ENCODE data around the gene CD164. TPM values are rescaled to one million over a fixed set of nuclear protein-coding genes. Genes with fewer than 3 reads are reported as not detected.

The CD164 gene
- polyA plus RNA-seq, 1 of the 3 experiments (the other 2 are of a cell fraction): 83.4 TPM

DNA sequence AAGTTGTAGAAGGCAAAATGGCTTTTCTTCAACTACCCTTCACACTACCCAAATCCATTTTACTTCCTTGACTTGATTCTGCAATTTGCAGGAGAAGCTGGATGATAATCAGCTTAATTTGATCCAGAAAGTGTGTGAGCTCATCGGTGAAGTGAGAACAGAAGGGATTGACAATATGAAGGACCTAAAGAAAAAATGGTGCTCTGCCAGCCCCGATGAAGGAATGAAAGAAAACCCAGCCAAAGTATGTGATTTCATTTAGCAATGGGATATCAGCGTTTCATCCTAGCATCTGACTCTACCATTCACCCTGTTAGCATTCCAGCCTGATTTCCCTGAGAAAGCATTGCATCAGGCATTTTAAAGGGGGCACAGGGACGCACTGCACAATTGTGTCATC lies 41.5 kb downstream of the CD164 start:
- 85% methylated on average over 4 of the region's 4 CpGs for WGBS (ENCODE audit: low lambda C conversion rate)
- Histone ChIP-seq H3K9me3 (no peaks in the 10 kb centered on the region), H3K9me2 (no peaks in the 10 kb centered on the region), H3K9ac (no peak overlapping the region), H4K20me1 (ENCODE audit: insufficient read depth) (no peaks in the 10 kb centered on the region), H3K27ac (ENCODE audit: low read depth in 2 of 2, low read length in 1 of 2) (no peak overlapping the region), H3K36me3 (replicated peaks in 1 of 2; ENCODE audit: control insufficient read depth in 1 of 2, insufficient read depth in 2 of 2, low read length in 1 of 2) (no peaks in the 10 kb centered on the region), H2AFZ (ENCODE audit: low read depth) (no peak overlapping the region), H3K4me2 (no peak overlapping the region), H3K27me3 (ENCODE audit: insufficient read depth) (no peaks in the 10 kb centered on the region), H3K4me3 (ENCODE audit: low read depth in 2 of 2, low read length in 1 of 2) (no peak overlapping the region), H3K79me2 (ENCODE audit: insufficient read depth) (no peaks in the 10 kb centered on the region), H3K4me1 (ENCODE audit: control insufficient read depth in 1 of 2, insufficient read depth in 2 of 2, low read depth in 1 of 2, low read length in 1 of 2) (peaks cover 0 to 18% of the 10 kb centered on the region in 2 experiments; a peak in 1 of 4 replicates), H3F3A (replicated peaks; ENCODE audit: insufficient read depth) (no peaks in the 10 kb centered on the region)
- no peak for TF ChIP-seq GABPA (IDR thresholded peaks at IDR 0.05; ENCODE audit: low read depth)
- TF ChIP-seq GATA2 (CRISPR knock-in tag; IDR thresholded peaks at IDR 0.05): no peak
- TF ChIP-seq SMC3 (IDR thresholded peaks at IDR 0.05; ENCODE audit: low read depth, low read length): no peak
- TF ChIP-seq RCOR1 (IDR thresholded peaks at IDR 0.05; ENCODE audit: low read length): no peak
- TF ChIP-seq CHD2 (IDR thresholded peaks at IDR 0.05; ENCODE audit: low read length, partially characterized antibody): no peak
- no peak for DNase-seq
- ChIA-PET POLR2A (no interaction called here), CTCF (interaction anchor here (0.8 kb wide), 1 partner anchor 12 kb away, joined by 3 read pairs; no protein-coding TSS in a partner anchor)

DNA sequence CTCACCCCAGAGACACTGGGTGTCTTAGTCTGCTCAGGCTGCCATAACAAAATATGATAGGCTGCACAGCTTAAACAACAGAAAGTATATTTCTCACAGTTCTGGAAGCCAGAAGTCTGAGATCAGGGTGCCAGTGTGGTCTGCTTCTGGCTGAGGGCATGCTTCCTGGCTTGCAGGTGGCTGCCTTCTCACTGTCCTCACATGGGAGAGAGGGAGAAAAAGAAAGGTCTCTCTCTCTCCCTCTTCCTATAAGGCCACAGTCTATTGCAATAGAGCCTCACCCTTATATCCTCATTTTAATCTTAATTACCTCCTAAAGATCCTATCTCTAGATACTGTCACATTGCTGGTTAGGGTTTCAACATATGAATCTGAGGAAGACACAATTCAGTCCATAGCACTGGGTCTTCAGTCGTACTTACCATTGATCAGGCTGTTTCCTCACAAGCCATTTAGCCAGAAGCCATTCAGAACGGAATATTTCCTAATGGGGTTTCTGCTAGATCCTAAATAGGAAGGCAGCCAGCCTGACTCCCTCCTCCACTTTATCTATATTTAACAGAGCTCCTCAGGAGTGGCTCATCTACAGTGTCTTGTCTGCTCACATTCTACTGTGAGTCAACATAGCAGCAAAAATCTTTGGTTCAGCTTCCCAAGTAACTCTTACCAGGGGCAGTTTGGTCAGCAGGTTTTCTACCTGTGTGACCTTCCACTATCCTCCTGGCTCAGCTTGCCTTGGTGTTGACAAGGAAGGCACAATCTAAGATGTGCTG lies 42.2 kb downstream of the CD164 start:
- WGBS (ENCODE audit: low lambda C conversion rate): 70% methylated on average over 2 of the region's 2 CpGs
- H3K79me2 ChIP-seq (ENCODE audit: insufficient read depth): no peaks in the 10 kb centered on the region
- no peak overlapping the region for H3K4me3 ChIP-seq (ENCODE audit: low read depth in 2 of 2, low read length in 1 of 2)
- POLR2A ChIA-PET: no interaction called here
- H3K9me3 ChIP-seq: no peaks in the 10 kb centered on the region
- H3K27me3 ChIP-seq (ENCODE audit: insufficient read depth): no peaks in the 10 kb centered on the region
- CTCF ChIA-PET: interaction anchor here (0.8 kb wide), 1 partner anchor 11 kb away, joined by 3 read pairs; no protein-coding TSS in a partner anchor
- no peak overlapping the region for H3K9ac ChIP-seq
- no peak for DNase-seq
- H3K4me1 ChIP-seq (ENCODE audit: control insufficient read depth in 1 of 2, insufficient read depth in 2 of 2, low read depth in 1 of 2, low read length in 1 of 2): peaks cover 0 to 18% of the 10 kb centered on the region in 2 experiments; a peak in 1 of 4 replicates
- no peaks in the 10 kb centered on the region for H3F3A ChIP-seq (replicated peaks; ENCODE audit: insufficient read depth)
- H3K4me2 ChIP-seq: no peak overlapping the region
- no peaks in the 10 kb centered on the region for H4K20me1 ChIP-seq (ENCODE audit: insufficient read depth)
- no peak overlapping the region for H2AFZ ChIP-seq (ENCODE audit: low read depth)
- H3K27ac ChIP-seq (ENCODE audit: low read depth in 2 of 2, low read length in 1 of 2): no peak overlapping the region
- no peaks in the 10 kb centered on the region for H3K36me3 ChIP-seq (replicated peaks in 1 of 2; ENCODE audit: control insufficient read depth in 1 of 2, insufficient read depth in 2 of 2, low read length in 1 of 2)
- TF ChIP-seq FOSL2 (IDR thresholded peaks at IDR 0.05; ENCODE audit: borderline replicate concordance, low read depth) (no peak), NRF1 (IDR thresholded peaks at IDR 0.05; ENCODE audit: low read depth, low read length) (no peak), TCF12 (IDR thresholded peaks at IDR 0.05) (no peak), RFX5 (IDR thresholded peaks at IDR 0.05; ENCODE audit: low read length) (no peak), GABPA (IDR thresholded peaks at IDR 0.05; ENCODE audit: low read depth) (no peak), SMC3 (IDR thresholded peaks at IDR 0.05; ENCODE audit: low read depth, low read length) (no peak), FOXM1 (IDR thresholded peaks at IDR 0.05; ENCODE audit: low read depth) (no peak), MEF2A (IDR thresholded peaks at IDR 0.05; ENCODE audit: borderline replicate concordance, low read depth) (no peak), SIN3A (IDR thresholded peaks at IDR 0.05; ENCODE audit: borderline replicate concordance, low read depth, low read length) (no peak)
- TF ChIP-seq, protein P1, sequence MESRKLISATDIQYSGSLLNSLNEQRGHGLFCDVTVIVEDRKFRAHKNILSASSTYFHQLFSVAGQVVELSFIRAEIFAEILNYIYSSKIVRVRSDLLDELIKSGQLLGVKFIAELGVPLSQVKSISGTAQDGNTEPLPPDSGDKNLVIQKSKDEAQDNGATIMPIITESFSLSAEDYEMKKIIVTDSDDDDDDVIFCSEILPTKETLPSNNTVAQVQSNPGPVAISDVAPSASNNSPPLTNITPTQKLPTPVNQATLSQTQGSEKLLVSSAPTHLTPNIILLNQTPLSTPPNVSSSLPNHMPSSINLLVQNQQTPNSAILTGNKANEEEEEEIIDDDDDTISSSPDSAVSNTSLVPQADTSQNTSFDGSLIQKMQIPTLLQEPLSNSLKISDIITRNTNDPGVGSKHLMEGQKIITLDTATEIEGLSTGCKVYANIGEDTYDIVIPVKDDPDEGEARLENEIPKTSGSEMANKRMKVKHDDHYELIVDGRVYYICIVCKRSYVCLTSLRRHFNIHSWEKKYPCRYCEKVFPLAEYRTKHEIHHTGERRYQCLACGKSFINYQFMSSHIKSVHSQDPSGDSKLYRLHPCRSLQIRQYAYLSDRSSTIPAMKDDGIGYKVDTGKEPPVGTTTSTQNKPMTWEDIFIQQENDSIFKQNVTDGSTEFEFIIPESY (IDR thresholded peaks at IDR 0.05; ENCODE audit: borderline replicate concordance, low read depth): no peak
- TF ChIP-seq, protein P2, sequence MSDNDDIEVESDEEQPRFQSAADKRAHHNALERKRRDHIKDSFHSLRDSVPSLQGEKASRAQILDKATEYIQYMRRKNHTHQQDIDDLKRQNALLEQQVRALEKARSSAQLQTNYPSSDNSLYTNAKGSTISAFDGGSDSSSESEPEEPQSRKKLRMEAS (IDR thresholded peaks at IDR 0.05; ENCODE audit: low read depth): no peak
- TF ChIP-seq, protein P3, sequence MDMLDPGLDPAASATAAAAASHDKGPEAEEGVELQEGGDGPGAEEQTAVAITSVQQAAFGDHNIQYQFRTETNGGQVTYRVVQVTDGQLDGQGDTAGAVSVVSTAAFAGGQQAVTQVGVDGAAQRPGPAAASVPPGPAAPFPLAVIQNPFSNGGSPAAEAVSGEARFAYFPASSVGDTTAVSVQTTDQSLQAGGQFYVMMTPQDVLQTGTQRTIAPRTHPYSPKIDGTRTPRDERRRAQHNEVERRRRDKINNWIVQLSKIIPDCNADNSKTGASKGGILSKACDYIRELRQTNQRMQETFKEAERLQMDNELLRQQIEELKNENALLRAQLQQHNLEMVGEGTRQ (IDR thresholded peaks at IDR 0.05; ENCODE audit: borderline replicate concordance, low read depth, low read length): no peak
- no peaks in the 10 kb centered on the region for H3K9me2 ChIP-seq
